ENCODE results near the gene BCORL1. TPM values are rescaled to one million over a fixed set of nuclear protein-coding genes. Genes with fewer than 3 reads are reported as not detected.

The BCORL1 gene
- total and polyA plus RNA-seq, 9 donors = 4.3 to 21.3 (median 16.6) TPM

- Histone ChIP-seq H3K36me3 (ENCODE audit: control insufficient read depth, insufficient read depth, low read length) (peaks cover 69% of the 10 kb centered on the region), H3K9me3 (replicated peaks; ENCODE audit: control insufficient read depth, low read depth, low read length) (no peaks in the 10 kb centered on the region), H3K4me3 (ENCODE audit: low read length) (no peak overlapping the region), H3K27me3 (ENCODE audit: control insufficient read depth, insufficient read depth, low read length) (peaks cover 16% of the 10 kb centered on the region), H3K27ac (ENCODE audit: low read length) (no peak overlapping the region), H3K4me1 (ENCODE audit: control insufficient read depth, insufficient read depth, low read length) (peaks cover 2% of the 10 kb centered on the region)
- WGBS (ENCODE audit: insufficient coverage) = 86% methylated on average over 3 of the region's 4 CpGs
- DNase-seq = no peak
Measured at GRCh38 chrX:130027569-130027968, 45.1 kb downstream of the BCORL1 start.

- Histone ChIP-seq H3K36me3 (ENCODE audit: control insufficient read depth, insufficient read depth, low read length) (peaks cover 63% of the 10 kb centered on the region), H3K9me3 (replicated peaks; ENCODE audit: control insufficient read depth, low read depth, low read length) (no peaks in the 10 kb centered on the region), H3K27ac (ENCODE audit: low read length) (no peak overlapping the region), H3K4me3 (ENCODE audit: low read length) (no peak overlapping the region), H3K4me1 (ENCODE audit: control insufficient read depth, insufficient read depth, low read length) (peaks cover 2% of the 10 kb centered on the region), H3K27me3 (ENCODE audit: control insufficient read depth, insufficient read depth, low read length) (peaks cover 16% of the 10 kb centered on the region)
- no peak for DNase-seq
- WGBS (ENCODE audit: insufficient coverage) = 54% methylated on average over 3 of the region's 5 CpGs
Measured at GRCh38 chrX:130028196-130028595, 45.8 kb downstream of the BCORL1 start.

GRCh38 chrX:130030826-130031225 is 48.4 kb downstream of the BCORL1 start:
- no peak overlapping the region for H3K27ac ChIP-seq (ENCODE audit: low read length)
- WGBS (ENCODE audit: insufficient coverage) = 60% methylated on average over 1 of the region's 4 CpGs
- H3K27me3 ChIP-seq (ENCODE audit: control insufficient read depth, insufficient read depth, low read length) = peaks cover 10% of the 10 kb centered on the region
- no peaks in the 10 kb centered on the region for H3K9me3 ChIP-seq (replicated peaks; ENCODE audit: control insufficient read depth, low read depth, low read length)
- no peak overlapping the region for H3K4me3 ChIP-seq (ENCODE audit: low read length)
- no peak for DNase-seq
- peaks cover 68% of the 10 kb centered on the region for H3K36me3 ChIP-seq (ENCODE audit: control insufficient read depth, insufficient read depth, low read length)
- H3K4me1 ChIP-seq (ENCODE audit: control insufficient read depth, insufficient read depth, low read length) = no peaks in the 10 kb centered on the region

- H3K4me1 ChIP-seq (ENCODE audit: control insufficient read depth, insufficient read depth, low read length) = no peaks in the 10 kb centered on the region
- no peak overlapping the region for H3K27ac ChIP-seq (ENCODE audit: low read length)
- H3K36me3 ChIP-seq (ENCODE audit: control insufficient read depth, insufficient read depth, low read length) = peaks cover 62% of the 10 kb centered on the region
- H3K9me3 ChIP-seq (replicated peaks; ENCODE audit: control insufficient read depth, low read depth, low read length) = no peaks in the 10 kb centered on the region
- WGBS (ENCODE audit: insufficient coverage) = no CpG with 5 or more reads among the region's 3 CpGs
- H3K27me3 ChIP-seq (ENCODE audit: control insufficient read depth, insufficient read depth, low read length) = peaks cover 7% of the 10 kb centered on the region
- H3K4me3 ChIP-seq (ENCODE audit: low read length) = no peak overlapping the region
- no peak for DNase-seq
Measured at GRCh38 chrX:130032552-130032951, 50.1 kb downstream of the BCORL1 start.

GRCh38 chrX:130034178-130034577 is 51.7 kb downstream of the BCORL1 start:
- Histone ChIP-seq H3K27ac (ENCODE audit: low read length) (no peak overlapping the region), H3K4me3 (ENCODE audit: low read length) (no peak overlapping the region), H3K4me1 (ENCODE audit: control insufficient read depth, insufficient read depth, low read length) (no peaks in the 10 kb centered on the region), H3K36me3 (ENCODE audit: control insufficient read depth, insufficient read depth, low read length) (peaks cover 59% of the 10 kb centered on the region), H3K9me3 (replicated peaks; ENCODE audit: control insufficient read depth, low read depth, low read length) (no peaks in the 10 kb centered on the region), H3K27me3 (ENCODE audit: control insufficient read depth, insufficient read depth, low read length) (peaks cover 5% of the 10 kb centered on the region)
- WGBS (ENCODE audit: insufficient coverage) = 80% methylated on average over 5 of the region's 7 CpGs
- DNase-seq = no peak

GRCh38 chrX:130039847-130040246 is 57.4 kb downstream of the BCORL1 start:
- no CpG with 5 or more reads among the region's 2 CpGs for WGBS (ENCODE audit: insufficient coverage)
- Histone ChIP-seq H3K27me3 (ENCODE audit: control insufficient read depth, insufficient read depth, low read length) (peaks cover 9% of the 10 kb centered on the region), H3K36me3 (ENCODE audit: control insufficient read depth, insufficient read depth, low read length) (peaks cover 48% of the 10 kb centered on the region), H3K27ac (ENCODE audit: low read length) (no peak overlapping the region), H3K4me1 (ENCODE audit: control insufficient read depth, insufficient read depth, low read length) (no peaks in the 10 kb centered on the region), H3K9me3 (replicated peaks; ENCODE audit: control insufficient read depth, low read depth, low read length) (no peaks in the 10 kb centered on the region), H3K4me3 (ENCODE audit: low read length) (no peak overlapping the region)
- DNase-seq = peak; percentile 25

GRCh38 chrX:130047416-130047815 is 65.0 kb downstream of the BCORL1 start:
- WGBS (ENCODE audit: insufficient coverage) = 88% methylated on average over 2 of the region's 5 CpGs
- no peak for DNase-seq
- H3K9me3 ChIP-seq (replicated peaks; ENCODE audit: control insufficient read depth, low read depth, low read length) = peaks cover 9% of the 10 kb centered on the region
- H3K27me3 ChIP-seq (ENCODE audit: control insufficient read depth, insufficient read depth, low read length) = no peaks in the 10 kb centered on the region
- H3K4me1 ChIP-seq (ENCODE audit: control insufficient read depth, insufficient read depth, low read length) = no peaks in the 10 kb centered on the region
- H3K4me3 ChIP-seq (ENCODE audit: low read length) = no peak overlapping the region
- H3K27ac ChIP-seq (ENCODE audit: low read length) = no peak overlapping the region
- peaks cover 33% of the 10 kb centered on the region for H3K36me3 ChIP-seq (ENCODE audit: control insufficient read depth, insufficient read depth, low read length)

- WGBS (ENCODE audit: insufficient coverage) = no CpG with 5 or more reads among the region's 4 CpGs
- DNase-seq = no peak
- no peaks in the 10 kb centered on the region for H3K27me3 ChIP-seq (ENCODE audit: control insufficient read depth, insufficient read depth, low read length)
- peaks cover 9% of the 10 kb centered on the region for H3K9me3 ChIP-seq (replicated peaks; ENCODE audit: control insufficient read depth, low read depth, low read length)
- no peak overlapping the region for H3K27ac ChIP-seq (ENCODE audit: low read length)
- peaks cover 36% of the 10 kb centered on the region for H3K36me3 ChIP-seq (ENCODE audit: control insufficient read depth, insufficient read depth, low read length)
- no peak overlapping the region for H3K4me3 ChIP-seq (ENCODE audit: low read length)
- H3K4me1 ChIP-seq (ENCODE audit: control insufficient read depth, insufficient read depth, low read length) = peaks cover 6% of the 10 kb centered on the region
Measured at GRCh38 chrX:130048686-130049222, 66.3 kb downstream of the BCORL1 start.

GRCh38 chrX:130049821-130050220 is 67.4 kb downstream of the BCORL1 start:
- no peak for DNase-seq
- Histone ChIP-seq H3K36me3 (ENCODE audit: control insufficient read depth, insufficient read depth, low read length) (peaks cover 37% of the 10 kb centered on the region), H3K4me3 (ENCODE audit: low read length) (no peak overlapping the region), H3K27me3 (ENCODE audit: control insufficient read depth, insufficient read depth, low read length) (peaks cover under 1% of the 10 kb centered on the region), H3K27ac (ENCODE audit: low read length) (no peak overlapping the region), H3K4me1 (ENCODE audit: control insufficient read depth, insufficient read depth, low read length) (peaks cover 14% of the 10 kb centered on the region), H3K9me3 (replicated peaks; ENCODE audit: control insufficient read depth, low read depth, low read length) (peaks cover 9% of the 10 kb centered on the region)
- WGBS (ENCODE audit: insufficient coverage) = 66% methylated on average over 5 of the region's 8 CpGs

- WGBS (ENCODE audit: insufficient coverage) = 75% methylated on average over 2 of the region's 12 CpGs
- H3K36me3 ChIP-seq (ENCODE audit: control insufficient read depth, insufficient read depth, low read length) = peaks cover 36% of the 10 kb centered on the region
- peaks cover 24% of the 10 kb centered on the region for H3K4me1 ChIP-seq (ENCODE audit: control insufficient read depth, insufficient read depth, low read length)
- H3K4me3 ChIP-seq (ENCODE audit: low read length) = no peak overlapping the region
- peaks cover 3% of the 10 kb centered on the region for H3K27me3 ChIP-seq (ENCODE audit: control insufficient read depth, insufficient read depth, low read length)
- H3K27ac ChIP-seq (ENCODE audit: low read length) = no peak overlapping the region
- peaks cover 9% of the 10 kb centered on the region for H3K9me3 ChIP-seq (replicated peaks; ENCODE audit: control insufficient read depth, low read depth, low read length)
- no peak for DNase-seq
Measured at GRCh38 chrX:130051176-130051845, 68.9 kb downstream of the BCORL1 start.

All from muscle of leg (tissue), 11 donors.